ENCODE results near the gene CRTC1.
"Not testable (repeated sequence)": the region's sequence is repeated elsewhere in the genome, so short reads cannot be mapped to it uniquely, and the experiment has no call there.

CRTC1 gene

DNA sequence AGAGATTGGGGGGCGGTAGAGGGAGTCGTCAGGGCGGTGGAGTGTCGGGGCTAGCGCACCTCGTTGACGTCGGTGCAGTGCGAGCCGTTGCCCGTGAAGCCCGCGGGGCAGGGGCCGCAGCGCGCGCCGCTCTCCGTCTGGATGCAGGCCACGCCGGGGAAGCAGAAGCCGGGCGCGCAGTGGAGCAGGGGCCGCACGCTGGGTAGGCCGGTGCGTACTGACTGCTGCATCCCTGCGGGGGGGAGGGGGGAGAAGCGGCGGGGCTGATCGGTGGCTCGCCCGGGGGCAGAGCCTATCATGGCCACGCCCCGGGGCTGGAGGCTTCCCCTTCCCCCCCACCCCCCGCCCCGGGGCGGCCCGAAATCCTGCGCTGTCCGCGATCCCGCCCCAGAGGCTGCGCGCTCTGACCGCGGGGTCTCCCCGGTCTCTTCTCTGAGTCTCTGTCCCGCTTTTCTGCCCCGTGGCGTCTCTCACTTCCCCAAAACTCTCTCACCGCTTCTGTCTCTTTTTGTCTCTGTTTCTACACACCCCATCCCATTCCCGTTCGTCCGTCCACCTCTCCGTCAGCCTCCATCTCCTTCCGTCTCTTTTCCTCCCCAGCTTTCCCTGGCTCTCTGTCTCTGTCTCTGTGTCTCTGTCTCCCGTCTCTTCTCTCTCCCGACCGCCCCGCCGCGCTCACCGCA lies 106.5 kb downstream of the CRTC1 start:
- peak; percentile 82 for DNase-seq

DNA sequence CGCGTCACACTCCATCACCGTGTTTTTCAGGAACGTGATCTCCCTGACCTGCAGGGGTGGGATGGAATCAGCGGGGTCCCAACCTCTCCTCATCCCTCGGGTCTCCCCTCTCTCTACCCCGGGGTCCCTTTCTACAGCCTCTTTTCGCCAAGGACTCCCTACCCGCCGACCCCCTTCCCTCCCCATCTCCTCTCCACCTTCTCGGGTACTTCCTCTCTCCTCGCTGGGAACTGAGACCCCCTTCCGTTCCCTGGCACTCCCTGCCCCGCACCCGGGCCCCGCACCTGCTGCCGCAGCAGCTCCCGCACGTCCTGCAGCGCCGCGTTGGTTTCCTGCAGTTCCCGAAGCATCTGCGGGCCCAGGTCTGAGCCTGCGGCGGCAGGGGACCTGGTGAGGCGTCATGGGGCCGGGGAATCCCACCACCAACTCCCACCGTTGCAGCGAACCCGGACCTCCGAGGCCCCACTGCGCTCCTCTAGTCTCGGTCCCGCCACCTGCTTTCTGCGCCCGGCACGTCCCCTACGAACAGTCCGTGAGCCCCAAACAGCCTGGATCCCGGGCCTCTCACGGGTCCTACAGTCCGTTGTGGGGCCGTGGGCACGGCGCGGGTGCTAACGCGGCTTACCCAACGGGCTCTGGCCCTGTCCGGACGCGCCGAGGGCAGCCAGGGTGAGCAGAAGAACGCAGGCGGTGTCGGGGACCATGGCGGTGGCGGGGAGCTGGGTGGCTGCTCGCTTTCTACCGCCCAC lies 107.3 kb downstream of the CRTC1 start, which contains the start of gene COMP:
COMP (minus strand) TSS at position 740 of the 749 bp plus-strand sequence; CDS start at position 704, 36 bp downstream.
- DNase-seq: no peak

GRCh38 chr19:18791315-18791678 lies 107.8 kb downstream of the CRTC1 start:
- DNase-seq: no peak

DNA sequence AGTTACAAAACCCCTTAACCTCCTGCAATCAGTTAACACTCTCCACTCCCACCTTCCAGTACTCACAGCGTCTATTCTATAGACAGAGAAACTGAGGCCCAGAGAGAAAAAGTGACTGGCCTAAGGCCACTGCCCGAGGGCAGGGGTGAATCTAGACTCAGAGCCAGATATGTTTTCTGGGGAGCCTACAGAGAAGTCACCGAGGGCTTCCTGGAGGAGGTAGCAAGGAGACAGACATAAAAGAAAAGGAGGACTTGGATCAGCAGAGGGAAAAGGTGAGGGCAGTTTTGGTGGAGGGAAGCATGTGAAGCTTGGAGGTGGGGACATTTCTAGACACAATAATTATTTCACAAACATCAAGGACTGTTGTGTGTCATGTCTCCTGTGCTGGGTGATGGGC lies 109.2 kb downstream of the CRTC1 start:
- DNase-seq: no peak

DNA sequence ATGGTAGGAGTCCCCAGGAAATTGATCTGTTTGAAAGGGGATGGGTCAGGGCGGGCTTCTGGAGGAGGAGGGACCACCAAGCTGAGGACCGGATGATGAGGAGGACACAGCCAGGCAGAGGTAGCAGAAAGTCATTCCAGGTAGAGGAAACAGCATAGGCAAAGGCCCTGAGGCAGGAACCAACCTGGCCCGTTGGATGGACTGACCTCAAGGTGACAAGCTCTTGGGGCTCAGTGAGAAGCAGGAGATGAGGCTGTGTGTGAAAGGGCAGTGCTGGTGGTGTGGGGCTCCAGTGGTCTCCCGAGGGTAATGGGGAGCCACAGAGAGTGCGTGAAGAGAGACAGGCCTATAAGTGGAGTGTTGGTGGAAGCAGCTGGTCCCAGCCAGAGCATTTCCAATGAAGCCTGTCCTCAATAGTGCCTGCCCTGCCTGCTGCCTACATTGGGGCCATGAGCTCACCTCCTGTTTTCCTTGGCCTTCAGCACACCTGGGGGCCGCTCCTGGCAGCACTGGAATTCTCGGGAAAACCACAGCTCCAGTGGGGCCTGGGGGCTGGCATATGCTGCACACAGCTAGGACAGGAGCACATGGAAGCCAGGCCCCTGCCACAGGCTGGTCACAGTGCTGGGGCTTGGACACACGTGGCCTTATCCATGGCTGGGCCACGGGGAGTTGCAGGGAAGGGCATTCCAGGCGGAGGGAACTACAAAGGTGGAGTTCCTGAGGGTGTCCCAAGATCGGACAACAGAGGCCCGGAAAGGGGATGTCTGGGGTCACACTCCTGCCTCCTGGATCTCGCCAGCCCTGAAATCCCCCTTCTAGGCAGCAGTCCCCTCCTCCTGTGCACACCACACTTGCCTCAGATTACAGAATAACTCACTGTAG lies 109.9 kb downstream of the CRTC1 start:
- DNase-seq: no peak

- no peak for DNase-seq
These were observed 110.5 kb downstream of the CRTC1 start for GRCh38 chr19:18794029-18794313.

DNA sequence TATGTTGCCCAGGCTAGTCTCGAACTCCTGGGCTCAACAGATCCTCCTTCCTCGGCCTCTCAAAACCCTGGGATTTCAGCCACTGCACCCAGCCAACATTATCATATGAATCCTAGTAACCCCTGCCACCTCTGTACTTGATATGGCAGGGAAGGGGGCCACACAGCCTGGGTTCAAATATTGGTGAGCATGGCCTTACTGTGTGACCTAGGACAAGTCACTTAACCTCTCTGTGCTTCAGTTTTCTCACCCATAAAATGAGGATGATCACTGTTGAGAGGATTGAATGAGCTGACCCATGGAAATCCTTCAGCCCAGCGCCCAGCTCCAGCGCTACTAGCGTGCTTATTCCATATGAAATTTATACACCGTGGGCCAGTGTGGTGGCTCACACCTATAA lies 111.2 kb downstream of the CRTC1 start:
- DNase-seq: no peak

DNA sequence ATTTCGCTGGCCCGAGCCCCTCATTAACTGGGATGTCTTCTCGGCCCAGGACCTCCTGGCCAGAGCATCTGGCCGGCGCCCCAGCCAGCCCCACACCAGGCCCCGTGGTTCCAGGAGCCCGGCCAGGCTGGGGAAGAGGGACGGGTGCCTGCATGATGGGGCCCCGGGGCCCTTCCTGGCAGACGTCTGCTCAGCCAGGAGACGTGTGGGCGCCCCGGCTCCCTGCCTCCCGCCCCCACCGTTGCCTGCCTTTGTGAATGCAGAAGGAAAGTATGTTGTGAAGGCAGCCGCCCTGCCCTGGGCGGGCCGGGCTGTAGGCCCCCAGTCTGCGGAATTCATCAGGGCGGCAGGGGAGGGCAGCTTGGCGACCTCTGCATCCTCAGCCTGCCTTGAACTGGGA lies 112.1 kb downstream of the CRTC1 start:
- no peak for DNase-seq

- no peak for DNase-seq
These were observed 112.8 kb downstream of the CRTC1 start for GRCh38 chr19:18796239-18796638.

DNA sequence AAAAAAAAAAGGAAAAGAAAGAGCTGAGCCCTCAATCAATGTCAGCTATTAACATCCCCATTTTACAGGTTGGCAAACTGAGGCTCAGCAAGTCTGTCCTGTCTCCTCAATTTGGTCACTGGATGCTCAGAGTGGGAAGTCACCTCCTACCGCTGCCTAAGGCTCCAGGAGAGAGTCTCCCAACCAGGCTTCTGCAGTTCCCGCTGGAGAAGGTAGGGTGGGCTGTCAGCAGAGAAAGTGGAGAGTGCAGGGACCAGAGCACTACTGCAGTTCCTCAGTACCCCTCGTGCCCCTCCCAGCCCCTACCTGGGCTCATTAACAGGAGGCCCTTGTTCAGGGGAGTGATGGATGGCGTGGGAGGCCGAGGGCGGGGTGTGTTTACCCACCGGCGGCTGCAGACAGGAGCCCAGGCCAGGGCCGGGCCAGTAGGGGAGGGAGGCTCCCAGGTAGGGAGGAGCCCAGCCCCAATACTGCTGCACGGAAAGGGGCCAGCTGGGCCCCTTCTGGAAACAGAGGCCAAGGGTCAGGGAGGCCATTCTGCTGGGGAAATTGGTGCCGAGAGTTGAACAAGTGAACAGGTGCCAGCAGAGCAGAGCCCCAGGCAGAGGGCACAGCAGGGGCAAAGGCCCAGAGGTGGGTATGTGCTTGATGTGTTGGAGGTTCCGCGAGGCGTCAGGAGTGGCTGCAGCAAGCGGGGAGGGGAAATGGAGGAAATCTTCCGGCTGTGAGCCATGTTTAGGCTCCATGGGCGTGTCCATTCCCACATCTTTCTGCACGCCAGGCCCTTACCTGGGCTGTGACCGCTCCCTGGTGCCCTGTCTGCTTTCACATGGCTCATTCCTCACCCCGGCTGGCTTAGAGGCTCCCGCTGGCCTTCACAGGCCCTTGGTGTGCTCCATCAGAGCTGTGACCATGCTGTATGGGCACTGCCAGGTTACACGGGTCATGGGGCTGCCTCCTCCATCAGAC lies 115.2 kb downstream of the CRTC1 start:
- peak; percentile 85 for DNase-seq

GRCh38 chr19:18799389-18799970 lies 116.0 kb downstream of the CRTC1 start:
- no peak for DNase-seq

DNA sequence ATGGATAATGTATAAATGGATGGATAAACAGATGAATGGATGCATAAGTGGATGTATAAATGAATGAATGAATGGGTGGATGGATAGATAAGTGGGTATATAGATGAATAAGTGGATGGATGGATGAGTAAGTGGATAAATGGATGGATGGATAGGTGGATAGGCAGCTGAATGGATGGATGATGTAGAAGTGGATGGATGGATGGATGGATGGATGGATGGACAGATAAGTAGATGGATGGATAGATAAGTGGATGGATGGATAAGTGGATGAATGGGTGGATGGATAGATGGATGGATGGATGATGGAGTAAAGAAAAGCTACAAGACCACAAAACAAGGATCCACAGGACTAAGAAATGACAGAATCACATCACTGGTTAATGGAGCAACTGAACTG lies 116.6 kb downstream of the CRTC1 start:
- DNase-seq: no peak

- no peak for DNase-seq
These were observed 117.2 kb downstream of the CRTC1 start for GRCh38 chr19:18800636-18801035.

DNA sequence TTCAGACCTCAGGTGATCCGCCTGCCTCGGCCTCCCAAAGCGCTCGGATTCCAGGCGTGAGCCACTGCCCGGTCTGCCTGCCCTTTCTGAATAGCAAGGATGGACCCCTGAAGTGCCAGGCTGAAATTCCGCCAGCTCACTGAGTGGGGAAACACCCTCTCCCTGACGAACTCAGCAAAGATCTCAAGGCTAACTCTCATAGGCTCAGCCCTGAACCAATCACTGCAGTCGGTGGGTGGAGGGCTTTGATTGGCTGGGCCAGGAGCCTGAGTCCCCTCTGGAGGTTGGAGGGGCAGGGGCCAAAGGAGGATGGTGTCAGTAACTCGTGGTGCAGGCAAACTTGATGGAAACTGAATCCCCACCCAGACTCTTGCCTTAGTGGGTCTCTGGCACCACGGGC lies 118.9 kb downstream of the CRTC1 start:
- peak; percentile 63 for DNase-seq

- no peak for DNase-seq
These were observed 120.2 kb downstream of the CRTC1 start for GRCh38 chr19:18803550-18804138.

DNA sequence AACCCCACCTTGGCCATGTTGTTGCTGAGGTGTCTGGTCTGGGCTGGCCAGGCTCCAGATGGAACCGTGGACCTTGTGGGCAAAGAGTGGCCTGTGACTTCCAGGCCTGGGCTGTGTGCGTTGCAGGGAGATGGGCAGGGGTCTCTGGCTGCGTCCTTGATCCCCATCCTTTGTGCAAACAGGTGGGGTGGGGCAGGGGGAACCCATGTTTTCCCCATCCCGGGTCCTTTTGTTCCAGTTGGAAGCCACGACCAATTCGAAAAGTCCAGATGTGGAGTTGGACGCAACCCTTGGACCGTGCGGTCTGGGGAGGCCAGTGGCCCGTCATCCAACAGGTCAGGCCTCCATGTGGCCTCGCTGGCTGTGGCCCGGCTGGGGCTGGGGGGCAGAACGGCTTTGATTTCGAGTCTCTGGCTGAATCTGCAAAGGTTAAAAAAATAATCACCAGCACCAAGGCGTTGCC lies 120.7 kb downstream of the CRTC1 start:
- DNase-seq: no peak

DNA sequence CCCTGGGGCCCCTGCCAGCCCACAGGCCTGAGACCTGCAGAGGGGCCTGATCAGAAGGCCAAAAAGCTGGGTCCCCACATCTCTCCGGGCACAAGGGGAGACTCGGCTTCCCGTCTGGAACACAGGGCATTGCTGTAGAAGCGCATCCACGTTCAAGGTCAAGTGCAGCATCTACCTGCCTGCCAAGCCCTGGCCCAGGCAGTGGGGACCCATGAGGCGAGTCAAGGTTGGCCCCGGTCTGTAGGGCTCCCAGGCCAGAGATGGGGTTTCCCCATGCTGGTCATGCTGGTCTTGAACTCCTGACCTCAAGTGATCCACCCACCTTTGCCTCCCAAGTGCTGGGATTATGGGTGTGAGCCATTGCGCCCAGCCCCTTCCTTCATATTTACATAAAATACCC lies 121.2 kb downstream of the CRTC1 start:
- no peak for DNase-seq

GRCh38 chr19:18807861-18808331 lies 124.4 kb downstream of the CRTC1 start:
- DNase-seq: no peak

GRCh38 chr19:18809149-18809868 lies 125.8 kb downstream of the CRTC1 start:
- DNase-seq: no peak

- DNase-seq: not testable (repeated sequence)
These were observed 128.2 kb downstream of the CRTC1 start for GRCh38 chr19:18811638-18812037.

- DNase-seq: no peak
These were observed 130.6 kb downstream of the CRTC1 start for GRCh38 chr19:18814063-18814462.

All from NCI-H69 (cell line).